Naive thymus-derived CD8-positive, alpha-beta T cell (primary cell): ENCODE data around the gene MIPEP. TPM values are rescaled to one million over a fixed set of nuclear protein-coding genes. Genes with fewer than 3 reads are reported as not detected.

Experiments
- ATAC-seq, 2 donors: fragments of 150-1000 bp; cut with Tn5 transposase in 1 of 2; sonication (Bioruptor Pico), chemical (Tn5 transposase) in 1 of 2; 1 replicate in 1 of 2; 2 replicates in 1 of 2; pipeline ENCODE4 v1.10.0; 2021; ENCODE audit warnings: mild to moderate bottlenecking in 2 of 2, moderate library complexity in 2 of 2
- POLR2A ChIA-PET: fragments of 350-600 bp; sonication (Branson Sonifier 250); formaldehyde crosslinking; loops from one replicate; lab custom pipeline; 2021; ENCODE audit warnings: antibody characterized with exemption; lab: Charles Lee
- DNase-seq, 10 donors: peaks; one replicate each; pipeline versions ENCODE4 v3.0.0 to v3.0.0-alpha.2; 2020 to 2022
- H3K27ac Mint-ChIP-seq, 10 donors: one replicate each; pipeline ENCODE4 v1.8.0; 2020 to 2022; ENCODE audit warnings: mild to moderate bottlenecking in 10 of 10, mixed read lengths in 10 of 10, moderate library complexity in 4 of 10, inconsistent platforms in 1 of 10
- H3K27me3 Mint-ChIP-seq, 5 donors: one replicate each; pipeline ENCODE4 v1.8.0; 2021 to 2022; ENCODE audit warnings: mixed read lengths in 5 of 5
- H3K36me3 Mint-ChIP-seq, 3 donors: one replicate each; pipeline ENCODE4 v1.8.0; 2020 to 2022; ENCODE audit warnings: mixed read lengths in 3 of 3, mild to moderate bottlenecking in 2 of 3, inconsistent platforms in 1 of 3
- H3K4me1 Mint-ChIP-seq, 4 donors: one replicate each; pipeline ENCODE4 v1.8.0; 2021 to 2022; ENCODE audit warnings: mixed read lengths in 4 of 4
- H3K4me3 Mint-ChIP-seq, 10 donors: one replicate each; pipeline ENCODE4 v1.8.0; 2020 to 2022; ENCODE audit warnings: mild to moderate bottlenecking in 10 of 10, mixed read lengths in 10 of 10, moderate library complexity in 6 of 10, inconsistent platforms in 1 of 10
- H3K9me3 Mint-ChIP-seq, 9 donors: one replicate each; pipeline ENCODE4 v1.8.0; 2020 to 2022; ENCODE audit warnings: mixed read lengths in 9 of 9, mild to moderate bottlenecking in 3 of 9, inconsistent platforms in 1 of 9, moderate library complexity in 1 of 9
- polyA plus RNA-seq, 3 donors: library from polyadenylated mRNA; unstranded; fragments of 300-500 nt; fragmentation: Illumina TruSeq; gene quantifications; one replicate each; pipeline ENCODE4 v1.2.3, GENCODE V29; 2021
- total RNA-seq, 8 experiments: library from RNA in 2 of 8; stranded (reverse) in 2 of 8; gene quantifications; one replicate each; pipeline ENCODE4 v1.2.3 and lab custom pipeline; 2021 to 2026

Gene MIPEP
- total and polyA plus RNA-seq, 5 experiments from 2014 or later, result 9.4 to 16.6 (median 14.0) TPM

- POLR2A ChIA-PET, result no interaction called here
- peaks cover 0 to 3% (median 3%) of the 10 kb centered on the region in 3 donors for H3K36me3 Mint-ChIP-seq
- DNase-seq, result no peak
- H3K4me3 Mint-ChIP-seq, result peak overlapping the region in 1 of 10 donors; percentile 57
- H3K9me3 Mint-ChIP-seq, result no peaks in the 10 kb centered on the region
- H3K27ac Mint-ChIP-seq, result no peak overlapping the region
- H3K4me1 Mint-ChIP-seq, result peaks cover 7 to 34% (median 19%) of the 10 kb centered on the region in 4 donors
- ATAC-seq, result no peak
- H3K27me3 Mint-ChIP-seq, result no peaks in the 10 kb centered on the region
Measured at GRCh38 chr13:23744315-23744714, 144.9 kb downstream of the MIPEP start.

GRCh38 chr13:23743278-23744076, 145.7 kb downstream of the MIPEP start:
- Mint-ChIP-seq H3K27me3 (no peaks in the 10 kb centered on the region), H3K9me3 (no peaks in the 10 kb centered on the region), H3K4me1 (peaks cover 7 to 31% (median 19%) of the 10 kb centered on the region in 4 donors), H3K4me3 (peak overlapping the region in 7 of 10 donors; percentile 3 to 57 (median 39)), H3K27ac (peak overlapping the region in 4 of 10 donors; percentile 33 to 61 (median 49)), H3K36me3 (peaks cover 0 to 10% (median 0%) of the 10 kb centered on the region in 3 donors)
- DNase-seq (peak in 5 of 10 donors; percentile 19 to 57 (median 27)), ATAC-seq (peak; percentile 95)
- POLR2A ChIA-PET, result no interaction called here

GRCh38 chr13:23741879-23742510, 147.2 kb downstream of the MIPEP start:
- POLR2A ChIA-PET, result no interaction called here
- peaks cover 7 to 25% (median 19%) of the 10 kb centered on the region in 4 donors for H3K4me1 Mint-ChIP-seq
- no peak overlapping the region for H3K27ac Mint-ChIP-seq
- no peaks in the 10 kb centered on the region for H3K27me3 Mint-ChIP-seq
- DNase-seq (no peak), ATAC-seq (no peak)
- H3K36me3 Mint-ChIP-seq, result peaks cover 0 to 10% (median 0%) of the 10 kb centered on the region in 3 donors
- H3K9me3 Mint-ChIP-seq, result no peaks in the 10 kb centered on the region
- no peak overlapping the region for H3K4me3 Mint-ChIP-seq

- peaks cover 0 to 17% (median 2%) of the 10 kb centered on the region in 3 donors for H3K36me3 Mint-ChIP-seq
- H3K4me1 Mint-ChIP-seq, result peaks cover 7 to 23% (median 19%) of the 10 kb centered on the region in 4 donors
- no peak for ATAC-seq
- no peaks in the 10 kb centered on the region for H3K27me3 Mint-ChIP-seq
- H3K9me3 Mint-ChIP-seq, result no peaks in the 10 kb centered on the region
- no peak for DNase-seq
- no peak overlapping the region for H3K27ac Mint-ChIP-seq
- POLR2A ChIA-PET, result no interaction called here
- H3K4me3 Mint-ChIP-seq, result no peak overlapping the region
Measured at GRCh38 chr13:23740002-23740401, 149.2 kb downstream of the MIPEP start.

- Mint-ChIP-seq H3K27ac (no peak overlapping the region), H3K36me3 (peaks cover 0 to 17% (median 2%) of the 10 kb centered on the region in 3 donors), H3K27me3 (no peaks in the 10 kb centered on the region), H3K9me3 (no peaks in the 10 kb centered on the region), H3K4me1 (peaks cover 7 to 23% (median 18%) of the 10 kb centered on the region in 4 donors), H3K4me3 (no peak overlapping the region)
- POLR2A ChIA-PET, result no interaction called here
- DNase-seq (no peak), ATAC-seq (no peak)
Measured at GRCh38 chr13:23739596-23739995, 149.6 kb downstream of the MIPEP start.

GRCh38 chr13:23736541-23736940, 152.7 kb downstream of the MIPEP start:
- DNase-seq, result no peak
- Mint-ChIP-seq H3K4me3 (no peak overlapping the region), H3K4me1 (peaks cover 0 to 5% (median 1%) of the 10 kb centered on the region in 4 donors), H3K27me3 (no peaks in the 10 kb centered on the region), H3K9me3 (no peaks in the 10 kb centered on the region), H3K36me3 (peaks cover 10 to 17% (median 10%) of the 10 kb centered on the region in 3 donors), H3K27ac (peak overlapping the region in 1 of 10 donors; percentile 39)
- POLR2A ChIA-PET, result no interaction called here
- no peak for ATAC-seq

GRCh38 chr13:23735329-23735728, 153.9 kb downstream of the MIPEP start:
- POLR2A ChIA-PET, result no interaction called here
- H3K4me1 Mint-ChIP-seq, result peaks cover 0 to 2% (median 0%) of the 10 kb centered on the region in 4 donors

GRCh38 chr13:23731709-23732108, 157.5 kb downstream of the MIPEP start:
- Mint-ChIP-seq H3K4me3 (no peak overlapping the region), H3K4me1 (peaks cover 0 to 2% (median 0%) of the 10 kb centered on the region in 4 donors), H3K9me3 (no peaks in the 10 kb centered on the region), H3K27ac (no peak overlapping the region), H3K27me3 (no peaks in the 10 kb centered on the region), H3K36me3 (peaks cover 10 to 33% (median 25%) of the 10 kb centered on the region in 3 donors)
- DNase-seq (no peak), ATAC-seq (no peak)
- POLR2A ChIA-PET, result no interaction called here

More at GRCh38 chr13:23735329-23735728, 153.9 kb downstream of the MIPEP start:
- Mint-ChIP-seq H3K27ac (no peak overlapping the region), H3K36me3 (peaks cover 10 to 19% (median 10%) of the 10 kb centered on the region in 3 donors), H3K9me3 (no peaks in the 10 kb centered on the region), H3K27me3 (no peaks in the 10 kb centered on the region), H3K4me3 (no peak overlapping the region)
- ATAC-seq, result no peak
- no peak for DNase-seq

GRCh38 chr13:23730251-23730650, 158.9 kb downstream of the MIPEP start:
- H3K27ac Mint-ChIP-seq, result no peak overlapping the region
- ATAC-seq, result no peak
- POLR2A ChIA-PET, result no interaction called here
- H3K36me3 Mint-ChIP-seq, result peaks cover 10 to 27% (median 27%) of the 10 kb centered on the region in 3 donors
- H3K4me3 Mint-ChIP-seq, result no peak overlapping the region
- no peaks in the 10 kb centered on the region for H3K9me3 Mint-ChIP-seq
- DNase-seq, result no peak
- H3K4me1 Mint-ChIP-seq, result peaks cover 0 to 2% (median 0%) of the 10 kb centered on the region in 4 donors
- no peaks in the 10 kb centered on the region for H3K27me3 Mint-ChIP-seq

- Mint-ChIP-seq H3K4me1 (peaks cover 0 to 1% (median 0%) of the 10 kb centered on the region in 4 donors), H3K36me3 (peaks cover 10 to 27% (median 27%) of the 10 kb centered on the region in 3 donors), H3K9me3 (no peaks in the 10 kb centered on the region), H3K27ac (no peak overlapping the region), H3K27me3 (no peaks in the 10 kb centered on the region), H3K4me3 (no peak overlapping the region)
- POLR2A ChIA-PET, result no interaction called here
- ATAC-seq (no peak), DNase-seq (no peak)
Measured at GRCh38 chr13:23729531-23729930, 159.7 kb downstream of the MIPEP start.

- no peaks in the 10 kb centered on the region for H3K9me3 Mint-ChIP-seq
- peaks cover 10 to 27% (median 27%) of the 10 kb centered on the region in 3 donors for H3K36me3 Mint-ChIP-seq
- POLR2A ChIA-PET, result no interaction called here
Measured at GRCh38 chr13:23728807-23729206, 160.4 kb downstream of the MIPEP start.

GRCh38 chr13:23725922-23726321, 163.3 kb downstream of the MIPEP start:
- ATAC-seq (no peak), DNase-seq (no peak)
- Mint-ChIP-seq H3K27ac (no peak overlapping the region), H3K4me3 (no peak overlapping the region), H3K9me3 (no peaks in the 10 kb centered on the region), H3K27me3 (no peaks in the 10 kb centered on the region), H3K36me3 (peaks cover 0 to 25% (median 18%) of the 10 kb centered on the region in 3 donors), H3K4me1 (no peaks in the 10 kb centered on the region)
- POLR2A ChIA-PET, result no interaction called here

More at GRCh38 chr13:23728807-23729206, 160.4 kb downstream of the MIPEP start:
- DNase-seq (no peak), ATAC-seq (no peak)
- no peak overlapping the region for H3K4me3 Mint-ChIP-seq
- no peaks in the 10 kb centered on the region for H3K4me1 Mint-ChIP-seq
- H3K27ac Mint-ChIP-seq, result no peak overlapping the region
- no peaks in the 10 kb centered on the region for H3K27me3 Mint-ChIP-seq
